Measurements from ENCODE around the gene ADGRA3.
"Not testable (repeated sequence)": the region's sequence is repeated elsewhere in the genome, so short reads cannot be mapped to it uniquely, and the experiment has no call there.

GRCh38 chr4:22382216-22382615 lies 133.7 kb downstream of the ADGRA3 start:
- TF ChIP-seq, protein P1, sequence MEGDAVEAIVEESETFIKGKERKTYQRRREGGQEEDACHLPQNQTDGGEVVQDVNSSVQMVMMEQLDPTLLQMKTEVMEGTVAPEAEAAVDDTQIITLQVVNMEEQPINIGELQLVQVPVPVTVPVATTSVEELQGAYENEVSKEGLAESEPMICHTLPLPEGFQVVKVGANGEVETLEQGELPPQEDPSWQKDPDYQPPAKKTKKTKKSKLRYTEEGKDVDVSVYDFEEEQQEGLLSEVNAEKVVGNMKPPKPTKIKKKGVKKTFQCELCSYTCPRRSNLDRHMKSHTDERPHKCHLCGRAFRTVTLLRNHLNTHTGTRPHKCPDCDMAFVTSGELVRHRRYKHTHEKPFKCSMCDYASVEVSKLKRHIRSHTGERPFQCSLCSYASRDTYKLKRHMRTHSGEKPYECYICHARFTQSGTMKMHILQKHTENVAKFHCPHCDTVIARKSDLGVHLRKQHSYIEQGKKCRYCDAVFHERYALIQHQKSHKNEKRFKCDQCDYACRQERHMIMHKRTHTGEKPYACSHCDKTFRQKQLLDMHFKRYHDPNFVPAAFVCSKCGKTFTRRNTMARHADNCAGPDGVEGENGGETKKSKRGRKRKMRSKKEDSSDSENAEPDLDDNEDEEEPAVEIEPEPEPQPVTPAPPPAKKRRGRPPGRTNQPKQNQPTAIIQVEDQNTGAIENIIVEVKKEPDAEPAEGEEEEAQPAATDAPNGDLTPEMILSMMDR (IDR thresholded peaks at IDR 0.05): not testable (repeated sequence)
- TF ChIP-seq POLR2A (IDR thresholded peaks at IDR 0.05): not testable (repeated sequence)
